Mammary epithelial cell (primary cell): Measurements from ENCODE around the gene DFFB.

ENCODE experiments used
- CTCF ChIP-seq, 2 donors: IDR thresholded peaks in 1 of 2; conservative IDR thresholded peaks in 1 of 2; 2 replicates each; pipeline ENCODE4 v1.5.1; 2011 to 2012; ENCODE audit warnings: inconsistent platforms in 2 of 2, low read length in 2 of 2, mild to moderate bottlenecking in 2 of 2, control low read depth in 1 of 2, low read depth in 1 of 2; ENCODE audit not compliant: insufficient read depth in 1 of 2; ENCODE audit errors: extremely low read depth in 1 of 2
- EZH2 ChIP-seq: IDR thresholded peaks from 2 replicates; pipeline ENCODE4 v1.6.1; 2012; ENCODE audit warnings: low read length, inconsistent platforms, borderline replicate concordance

GRCh38 chr1:3885611-3886010, 28.3 kb downstream of the DFFB start:
- TF ChIP-seq CTCF (conservative IDR thresholded peaks at IDR 0.05 in 1 of 2, IDR thresholded peaks at IDR 0.05 in 1 of 2; ENCODE audit: extremely low read depth in 1 of 2, insufficient read depth in 1 of 2, low read depth in 1 of 2, low read length in 2 of 2) (no peak), EZH2 (no peak)
